Measurements from ENCODE around the gene ALX4. TPM values are rescaled to one million over a fixed set of nuclear protein-coding genes. Genes with fewer than 3 reads are reported as not detected.
A peak's percentile ranks its signal among the peaks of the same experiment; 100 is the strongest.

Gene ALX4
- polyA plus RNA-seq, 1 of the 3 experiments (the other 2 are of a cell fraction) = under 0.01 TPM

GRCh38 chr11:44235765-44236201 lies 74.2 kb downstream of the ALX4 start:
- no peak for DNase-seq
- no peaks in the 10 kb centered on the region for H4K20me1 ChIP-seq (ENCODE audit: insufficient read depth)
- H3K4me1 ChIP-seq (ENCODE audit: control insufficient read depth in 1 of 2, insufficient read depth in 2 of 2, low read depth in 1 of 2, low read length in 1 of 2) = no peaks in the 10 kb centered on the region
- H3F3A ChIP-seq (replicated peaks; ENCODE audit: insufficient read depth) = no peaks in the 10 kb centered on the region
- no peaks in the 10 kb centered on the region for H3K9me2 ChIP-seq
- POLR2A ChIA-PET = no interaction called here
- no peak overlapping the region for H3K4me2 ChIP-seq
- no peaks in the 10 kb centered on the region for H3K79me2 ChIP-seq (ENCODE audit: insufficient read depth)
- H3K9me3 ChIP-seq = no peaks in the 10 kb centered on the region
- no peak overlapping the region for H3K4me3 ChIP-seq (ENCODE audit: low read depth in 2 of 2, low read length in 1 of 2)
- peaks cover 21 to 22% of the 10 kb centered on the region in 2 experiments for H3K36me3 ChIP-seq (replicated peaks in 1 of 2; ENCODE audit: control insufficient read depth in 1 of 2, insufficient read depth in 2 of 2, low read length in 1 of 2)
- CTCF ChIA-PET = interaction anchor here (0.8 to 1.9 kb wide), 7 partner anchors 21 to 116 kb away, joined by 3 to 5 read pairs (median 4); no protein-coding TSS in a partner anchor
- H3K9ac ChIP-seq = no peak overlapping the region
- no peaks in the 10 kb centered on the region for H3K27me3 ChIP-seq (ENCODE audit: insufficient read depth)
- 95% methylated on average over 8 of the region's 8 CpGs for WGBS (ENCODE audit: low lambda C conversion rate)
- H2AFZ ChIP-seq (ENCODE audit: low read depth) = no peak overlapping the region
- TF ChIP-seq RFX5 (IDR thresholded peaks at IDR 0.05; ENCODE audit: low read length) = no peak
- TF ChIP-seq, protein P1, sequence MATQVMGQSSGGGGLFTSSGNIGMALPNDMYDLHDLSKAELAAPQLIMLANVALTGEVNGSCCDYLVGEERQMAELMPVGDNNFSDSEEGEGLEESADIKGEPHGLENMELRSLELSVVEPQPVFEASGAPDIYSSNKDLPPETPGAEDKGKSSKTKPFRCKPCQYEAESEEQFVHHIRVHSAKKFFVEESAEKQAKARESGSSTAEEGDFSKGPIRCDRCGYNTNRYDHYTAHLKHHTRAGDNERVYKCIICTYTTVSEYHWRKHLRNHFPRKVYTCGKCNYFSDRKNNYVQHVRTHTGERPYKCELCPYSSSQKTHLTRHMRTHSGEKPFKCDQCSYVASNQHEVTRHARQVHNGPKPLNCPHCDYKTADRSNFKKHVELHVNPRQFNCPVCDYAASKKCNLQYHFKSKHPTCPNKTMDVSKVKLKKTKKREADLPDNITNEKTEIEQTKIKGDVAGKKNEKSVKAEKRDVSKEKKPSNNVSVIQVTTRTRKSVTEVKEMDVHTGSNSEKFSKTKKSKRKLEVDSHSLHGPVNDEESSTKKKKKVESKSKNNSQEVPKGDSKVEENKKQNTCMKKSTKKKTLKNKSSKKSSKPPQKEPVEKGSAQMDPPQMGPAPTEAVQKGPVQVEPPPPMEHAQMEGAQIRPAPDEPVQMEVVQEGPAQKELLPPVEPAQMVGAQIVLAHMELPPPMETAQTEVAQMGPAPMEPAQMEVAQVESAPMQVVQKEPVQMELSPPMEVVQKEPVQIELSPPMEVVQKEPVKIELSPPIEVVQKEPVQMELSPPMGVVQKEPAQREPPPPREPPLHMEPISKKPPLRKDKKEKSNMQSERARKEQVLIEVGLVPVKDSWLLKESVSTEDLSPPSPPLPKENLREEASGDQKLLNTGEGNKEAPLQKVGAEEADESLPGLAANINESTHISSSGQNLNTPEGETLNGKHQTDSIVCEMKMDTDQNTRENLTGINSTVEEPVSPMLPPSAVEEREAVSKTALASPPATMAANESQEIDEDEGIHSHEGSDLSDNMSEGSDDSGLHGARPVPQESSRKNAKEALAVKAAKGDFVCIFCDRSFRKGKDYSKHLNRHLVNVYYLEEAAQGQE (IDR thresholded peaks at IDR 0.05; ENCODE audit: low read depth, low read length) = no peak
- TF ChIP-seq, protein P2, sequence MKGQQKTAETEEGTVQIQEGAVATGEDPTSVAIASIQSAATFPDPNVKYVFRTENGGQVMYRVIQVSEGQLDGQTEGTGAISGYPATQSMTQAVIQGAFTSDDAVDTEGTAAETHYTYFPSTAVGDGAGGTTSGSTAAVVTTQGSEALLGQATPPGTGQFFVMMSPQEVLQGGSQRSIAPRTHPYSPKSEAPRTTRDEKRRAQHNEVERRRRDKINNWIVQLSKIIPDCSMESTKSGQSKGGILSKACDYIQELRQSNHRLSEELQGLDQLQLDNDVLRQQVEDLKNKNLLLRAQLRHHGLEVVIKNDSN (IDR thresholded peaks at IDR 0.05; ENCODE audit: borderline replicate concordance, low read depth) = no peak
- no peak for TF ChIP-seq MAX (IDR thresholded peaks at IDR 0.05; ENCODE audit: low read depth)
- no peak for TF ChIP-seq CHD2 (IDR thresholded peaks at IDR 0.05; ENCODE audit: low read length, partially characterized antibody)
- no peak for TF ChIP-seq YY1 (IDR thresholded peaks at IDR 0.05; ENCODE audit: low read depth)
- no peak for TF ChIP-seq EP300 (IDR thresholded peaks at IDR 0.05; ENCODE audit: borderline replicate concordance in 1 of 2, low read depth in 1 of 2, low read length in 1 of 2)
- no peak for TF ChIP-seq RXRA (IDR thresholded peaks at IDR 0.05; ENCODE audit: borderline replicate concordance, low read depth)
- no peak for TF ChIP-seq RCOR1 (IDR thresholded peaks at IDR 0.05; ENCODE audit: low read length)
- H3K27ac ChIP-seq (ENCODE audit: low read depth in 2 of 2, low read length in 1 of 2) = no peak overlapping the region

DNA sequence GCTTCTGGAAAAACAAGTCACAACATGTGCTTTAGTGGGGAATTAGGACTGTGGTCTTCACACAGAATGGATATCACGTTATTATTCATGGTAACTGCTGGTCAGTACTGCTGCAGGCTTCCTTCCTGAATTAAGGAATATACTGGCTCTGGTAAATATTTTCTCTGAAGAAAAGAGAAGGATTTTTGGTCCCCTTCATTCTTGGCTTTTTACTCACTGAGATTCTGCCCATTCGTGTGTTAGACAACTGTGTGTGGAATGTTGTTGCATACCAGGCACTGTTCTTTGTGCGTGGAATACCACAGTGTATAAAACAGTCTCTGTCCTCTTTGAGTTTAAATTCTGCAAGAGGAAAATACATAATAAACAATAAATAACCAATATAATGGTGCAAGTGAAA lies 80.3 kb downstream of the ALX4 start:
- Histone ChIP-seq H3F3A (replicated peaks; ENCODE audit: insufficient read depth) (no peaks in the 10 kb centered on the region), H3K9me2 (no peaks in the 10 kb centered on the region), H3K4me3 (ENCODE audit: low read depth in 2 of 2, low read length in 1 of 2) (no peak overlapping the region), H3K27ac (ENCODE audit: low read depth in 2 of 2, low read length in 1 of 2) (peak overlapping the region in 1 of 2 experiments; percentile 28; a peak in 1 of 4 replicates), H3K4me1 (ENCODE audit: control insufficient read depth in 1 of 2, insufficient read depth in 2 of 2, low read depth in 1 of 2, low read length in 1 of 2) (peaks cover 7% of the 10 kb centered on the region in 2 experiments; a peak in 1 of 4 replicates), H4K20me1 (ENCODE audit: insufficient read depth) (no peaks in the 10 kb centered on the region), H3K36me3 (replicated peaks in 1 of 2; ENCODE audit: control insufficient read depth in 1 of 2, insufficient read depth in 2 of 2, low read length in 1 of 2) (peaks cover 0 to 10% of the 10 kb centered on the region in 2 experiments), H3K9me3 (no peaks in the 10 kb centered on the region), H3K79me2 (ENCODE audit: insufficient read depth) (no peaks in the 10 kb centered on the region), H3K27me3 (ENCODE audit: insufficient read depth) (no peaks in the 10 kb centered on the region), H2AFZ (ENCODE audit: low read depth) (no peak overlapping the region), H3K4me2 (no peak overlapping the region), H3K9ac (no peak overlapping the region)
- TF ChIP-seq MAX (IDR thresholded peaks at IDR 0.05; ENCODE audit: low read depth) (no peak), SIN3A (IDR thresholded peaks at IDR 0.05; ENCODE audit: borderline replicate concordance, low read depth, low read length) (no peak)
- TF ChIP-seq, protein P3, sequence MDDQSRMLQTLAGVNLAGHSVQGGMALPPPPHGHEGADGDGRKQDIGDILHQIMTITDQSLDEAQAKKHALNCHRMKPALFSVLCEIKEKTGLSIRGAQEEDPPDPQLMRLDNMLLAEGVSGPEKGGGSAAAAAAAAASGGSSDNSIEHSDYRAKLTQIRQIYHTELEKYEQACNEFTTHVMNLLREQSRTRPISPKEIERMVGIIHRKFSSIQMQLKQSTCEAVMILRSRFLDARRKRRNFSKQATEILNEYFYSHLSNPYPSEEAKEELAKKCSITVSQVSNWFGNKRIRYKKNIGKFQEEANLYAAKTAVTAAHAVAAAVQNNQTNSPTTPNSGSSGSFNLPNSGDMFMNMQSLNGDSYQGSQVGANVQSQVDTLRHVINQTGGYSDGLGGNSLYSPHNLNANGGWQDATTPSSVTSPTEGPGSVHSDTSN (IDR thresholded peaks at IDR 0.05) = no peak
- no peak for DNase-seq
- ChIA-PET POLR2A (no interaction called here), CTCF (interaction anchor here (0.9 to 1.3 kb wide), 2 partner anchors 12 to 44 kb away, joined by 3 read pairs; no protein-coding TSS in a partner anchor)
- 66% methylated on average over 3 of the region's 3 CpGs for WGBS (ENCODE audit: low lambda C conversion rate)

All from SK-N-SH (cell line).